H1 (cell line): Measurements from ENCODE around the gene GNAS. TPM values are rescaled to one million over a fixed set of nuclear protein-coding genes. Genes with fewer than 3 reads are reported as not detected.
A peak's percentile ranks its signal among the peaks of the same experiment; 100 is the strongest.

Experiments
- CTCF ChIA-PET: fragments of 300-600 bp; sonication (Branson Sonifier 250); formaldehyde crosslinking; loops from one replicate; lab custom pipeline; 2021; ENCODE audit not compliant: partially characterized antibody; lab: Charles Lee
- POLR2A ChIA-PET: fragments of 300-600 bp; sonication (Branson Sonifier 250); formaldehyde crosslinking; loops from one replicate; lab custom pipeline; 2021; ENCODE audit warnings: inconsistent platforms; ENCODE audit not compliant: partially characterized antibody; lab: Charles Lee
- DNase-seq, 2 experiments: peaks; one replicate each; pipeline versions ENCODE4 v3.0.0 to v3.0.0-alpha.2; 2010 to 2022; ENCODE audit warnings: low spot score in 2 of 2, low read depth in 1 of 2, mixed read lengths in 1 of 2
- FAIRE-seq: peaks from 2 replicates; lab custom pipeline; 2011; peaks lifted over from hg19 to GRCh38; lab: Jason Lieb, UNC
- H2AFZ ChIP-seq: 2 replicates; pipeline ENCODE4 v1.8.1; 2012; ENCODE audit warnings: low read length, inconsistent platforms
- H2AK5ac ChIP-seq: 2 replicates; pipeline ENCODE4 v1.6.1; 2013; ENCODE audit warnings: low read depth, low read length
- H2BK120ac ChIP-seq: replicated peaks from 2 replicates; pipeline ENCODE3; 2013; ENCODE audit warnings: low read depth, low read length, inconsistent platforms
- H2BK12ac ChIP-seq: 2 replicates; pipeline ENCODE4 v1.6.1; 2013; ENCODE audit warnings: low read depth, low read length
- H2BK15ac ChIP-seq: 2 replicates; pipeline ENCODE4 v1.6.1; 2013; ENCODE audit warnings: low read length
- H2BK20ac ChIP-seq: 2 replicates; pipeline ENCODE4 v1.6.1; 2013; ENCODE audit warnings: low read length
- H2BK5ac ChIP-seq: 2 replicates; pipeline ENCODE4 v1.6.1; 2013; ENCODE audit warnings: low read depth, low read length
- H3K14ac ChIP-seq: 2 replicates; pipeline ENCODE4 v1.6.1; 2013; ENCODE audit warnings: inconsistent platforms; ENCODE audit not compliant: insufficient read length
- H3K18ac ChIP-seq: 2 replicates; pipeline ENCODE4 v1.6.1; 2013; ENCODE audit warnings: low read length; ENCODE audit errors: extremely low read depth
- H3K23ac ChIP-seq: 2 replicates; pipeline ENCODE4 v1.6.1; 2013; ENCODE audit warnings: inconsistent platforms; ENCODE audit not compliant: insufficient read length
- H3K23me2 ChIP-seq: 2 replicates; pipeline ENCODE4 v1.6.1; 2013; ENCODE audit warnings: low read depth, low read length
- H3K27ac ChIP-seq: 2 replicates; pipeline ENCODE4 v1.6.1; 2011; ENCODE audit warnings: low read depth, low read length, inconsistent platforms
- H3K27me3 ChIP-seq, 4 experiments: replicated peaks in 1 of 4; 1 replicate in 1 of 4; 2 replicates in 3 of 4; pipeline versions ENCODE4 v1.6.1 to v1.8.1; 2011 to 2013; ENCODE audit warnings: low read length in 3 of 4, mild to moderate bottlenecking in 3 of 4, inconsistent platforms in 2 of 4, mixed read lengths in 2 of 4, moderate library complexity in 1 of 4; ENCODE audit not compliant: control insufficient read depth in 3 of 4, insufficient read depth in 3 of 4; ENCODE audit errors: extremely low read depth in 1 of 4
- H3K36me3 ChIP-seq, 4 experiments: 2 replicates each; pipeline versions ENCODE4 v1.6.1 to v1.8.1; 2011 to 2013; ENCODE audit warnings: mild to moderate bottlenecking in 4 of 4, low read length in 3 of 4, moderate library complexity in 2 of 4, control low read depth in 1 of 4, inconsistent platforms in 1 of 4; ENCODE audit not compliant: insufficient read depth in 4 of 4, control insufficient read depth in 2 of 4
- H3K4ac ChIP-seq: replicated peaks from 2 replicates; pipeline ENCODE3; 2013; ENCODE audit warnings: low read length, low read depth, mixed read lengths, inconsistent platforms; ENCODE audit not compliant: insufficient read length
- H3K4me1 ChIP-seq, 4 experiments: replicated peaks in 1 of 4; 1 replicate in 1 of 4; 2 replicates in 3 of 4; pipeline versions ENCODE4 v1.6.1 to v1.8.1; 2011 to 2013; ENCODE audit warnings: low read length in 3 of 4, inconsistent platforms in 2 of 4, mixed read lengths in 1 of 4; ENCODE audit not compliant: insufficient read depth in 4 of 4, control insufficient read depth in 3 of 4
- H3K4me2 ChIP-seq, 2 experiments: 2 replicates each; pipeline versions ENCODE4 v1.6.1 to v1.8.1; 2011 to 2013; ENCODE audit warnings: low read depth in 2 of 2, low read length in 2 of 2, control low read depth in 1 of 2, inconsistent platforms in 1 of 2, mild to moderate bottlenecking in 1 of 2; ENCODE audit not compliant: insufficient read depth in 1 of 2
- H3K4me3 ChIP-seq, 4 experiments: fragments of 200-600, 300-600 bp in 1 of 4; sonication (generic), shearing (Covaris generic), sonication (Bioruptor Twin) in 1 of 4; 2 replicates each; pipeline versions ENCODE4 v1.5.1 to v1.8.1; 2011 to 2016; ENCODE audit warnings: low read length in 4 of 4, low read depth in 3 of 4, control low read depth in 2 of 4, inconsistent platforms in 2 of 4, mild to moderate bottlenecking in 2 of 4, mixed read lengths in 1 of 4, moderate library complexity in 1 of 4; ENCODE audit not compliant: insufficient read depth in 2 of 4; ENCODE audit errors: extremely low read depth in 1 of 4
- H3K56ac ChIP-seq: replicated peaks from 2 replicates; pipeline ENCODE3; 2013; ENCODE audit warnings: low read depth, mild to moderate bottlenecking, mixed read lengths, low read length, inconsistent platforms; ENCODE audit not compliant: insufficient read length
- H3K79me1 ChIP-seq: 2 replicates; pipeline ENCODE4 v1.6.1; 2013; ENCODE audit warnings: low read depth, low read length, control low read depth
- H3K79me2 ChIP-seq, 2 experiments: 2 replicates each; pipeline versions ENCODE4 v1.6.1 to v1.8.1; 2012 to 2013; ENCODE audit warnings: low read length in 2 of 2, mild to moderate bottlenecking in 2 of 2, inconsistent platforms in 1 of 2; ENCODE audit not compliant: insufficient read depth in 2 of 2, control insufficient read depth in 1 of 2
- H3K9ac ChIP-seq, 4 experiments: replicated peaks in 1 of 4; 1 replicate in 1 of 4; 2 replicates in 3 of 4; pipeline versions ENCODE4 v1.6.1 to v1.8.1; 2011 to 2013; ENCODE audit warnings: low read depth in 3 of 4, low read length in 3 of 4, control low read depth in 2 of 4, mild to moderate bottlenecking in 2 of 4, moderate library complexity in 2 of 4, inconsistent platforms in 1 of 4; ENCODE audit errors: extremely low read depth in 1 of 4
- H3K9me3 ChIP-seq, 2 experiments: 2 replicates each; pipeline versions ENCODE4 v1.6.1 to v1.8.1; 2012 to 2013; ENCODE audit warnings: mild to moderate bottlenecking in 2 of 2, moderate library complexity in 2 of 2, control low read depth in 1 of 2, inconsistent platforms in 1 of 2, low read depth in 1 of 2, low read length in 1 of 2, mixed read lengths in 1 of 2; ENCODE audit not compliant: insufficient read depth in 2 of 2
- H4K20me1 ChIP-seq, 2 experiments: replicated peaks in 1 of 2; 2 replicates each; pipeline versions ENCODE3 to v1.8.1; 2011 to 2013; ENCODE audit warnings: inconsistent platforms in 2 of 2, low read length in 2 of 2, mild to moderate bottlenecking in 1 of 2; ENCODE audit not compliant: insufficient read depth in 2 of 2, control insufficient read depth in 1 of 2
- H4K5ac ChIP-seq: 2 replicates; pipeline ENCODE4 v1.6.1; 2013; ENCODE audit warnings: low read length, low read depth, mixed read lengths, inconsistent platforms; ENCODE audit not compliant: insufficient read length
- H4K8ac ChIP-seq: 2 replicates; pipeline ENCODE4 v1.8.0; 2013; ENCODE audit warnings: mild to moderate bottlenecking, moderate library complexity, low read length, inconsistent platforms; ENCODE audit not compliant: insufficient read depth; ENCODE audit errors: extremely low read depth
- H4K91ac ChIP-seq: replicated peaks from 2 replicates; pipeline ENCODE3; 2013; ENCODE audit warnings: low read length, mixed read lengths, inconsistent platforms; ENCODE audit not compliant: insufficient read length
- JUN ChIP-seq: IDR thresholded peaks from 2 replicates; pipeline ENCODE4 v1.6.1; 2011; ENCODE audit warnings: low read depth, mild to moderate bottlenecking, improper control_type of control experiment, low read length
- NANOG ChIP-seq: IDR thresholded peaks from 2 replicates; pipeline ENCODE4 v1.6.1; 2011; ENCODE audit warnings: low read length, low read depth, mild to moderate bottlenecking, inconsistent platforms; ENCODE audit not compliant: insufficient read depth, poor library complexity, severe bottlenecking
- RBBP5 ChIP-seq: IDR thresholded peaks from 2 replicates; pipeline ENCODE4 v1.7.1; 2012; ENCODE audit warnings: low read depth, mild to moderate bottlenecking, inconsistent platforms, low read length, moderate library complexity, borderline replicate concordance
- RNF2 ChIP-seq: fragments of 200-900, 300-1000 bp; sonication (generic); IDR thresholded peaks from 2 replicates; pipeline ENCODE4 v1.7.1; 2016; ENCODE audit warnings: borderline replicate concordance, low read depth, mild to moderate bottlenecking, antibody characterized with exemption, low read length; ENCODE audit not compliant: poor library complexity, severe bottlenecking; ENCODE audit errors: missing control alignments
- SP1 ChIP-seq: IDR thresholded peaks from 2 replicates; pipeline ENCODE4 v1.6.1; 2011; ENCODE audit warnings: low read depth, low read length
- TAF7 ChIP-seq: optimal IDR thresholded peaks from 2 replicates; pipeline ENCODE3; 2011; ENCODE audit warnings: low read depth, mild to moderate bottlenecking, inconsistent platforms, low read length, moderate library complexity, borderline replicate concordance
- TBP ChIP-seq: IDR thresholded peaks from 2 replicates; pipeline ENCODE4 v1.6.1; 2011; ENCODE audit warnings: low read depth, low read length, improper control_type of control experiment
- WGBS, 2 experiments: shearing (Covaris generic) in 1 of 2; methylation state at CpG; one replicate each; pipeline versions ENCODE4 v1.1.6 to v1.1.7; 2013 to 2015; ENCODE audit warnings: low lambda C conversion rate in 2 of 2, mixed read lengths in 2 of 2, inconsistent platforms in 1 of 2, low coverage in 1 of 2, missing lambda C conversion rate in 1 of 2; ENCODE audit not compliant: insufficient replicate concordance in 2 of 2, insufficient coverage in 1 of 2, insufficient read length in 1 of 2; ENCODE audit errors: extremely low coverage in 1 of 2, missing lambda C conversion rate in 1 of 2; 5-methylcytosine and 5-hydroxymethylcytosine counted together
- polyA plus RNA-seq, 7 experiments: library from polyadenylated mRNA; depleted of rRNA in 3 of 7; stranded (reverse) in 5 of 7; unstranded in 2 of 7; fragments of >200 nt in 5 of 7; fragments of 200-250 nt in 2 of 7; gene quantifications; 1 replicate in 5 of 7; 2 replicates in 1 of 7; 4 replicates in 1 of 7; pipeline versions ENCODE4 v1.2.1 to v1.2.3, GENCODE V29; 2011 to 2013; ENCODE audit warnings: missing spikeins in 2 of 7, mixed read lengths in 2 of 7
- total RNA-seq: library from RNA; stranded (reverse); fragmentation: NEBNext Ultra II Directional; extraction: Animal tissue kit (Norgen Biotek cat#: 25700); gene quantifications from 2 replicates; pipeline ENCODE4 v1.2.1, GENCODE V29; 2021
- TF ChIP-seq, protein P1 (sequence below): IDR thresholded peaks from 2 replicates; pipeline ENCODE4 v1.6.1; 2011; ENCODE audit warnings: low read length, improper control_type of control experiment
- TF ChIP-seq, protein P2 (sequence below), 3 experiments: IDR thresholded peaks; 1 replicate in 2 of 3; 2 replicates in 1 of 3; pipeline versions ENCODE4 v1.5.1 to v1.6.1; 2011; ENCODE audit warnings: low read length in 3 of 3, mild to moderate bottlenecking in 3 of 3, inconsistent platforms in 2 of 3, low read depth in 1 of 3, moderate library complexity in 1 of 3; ENCODE audit not compliant: insufficient read depth in 1 of 3; ENCODE audit errors: control extremely low read depth in 1 of 3

The GNAS gene
- total and polyA plus RNA-seq, 2 of the 8 experiments (the other 6 are each of a cell fraction or from before 2014, with no cell fraction given): 989 to 1,613 TPM

DNA sequence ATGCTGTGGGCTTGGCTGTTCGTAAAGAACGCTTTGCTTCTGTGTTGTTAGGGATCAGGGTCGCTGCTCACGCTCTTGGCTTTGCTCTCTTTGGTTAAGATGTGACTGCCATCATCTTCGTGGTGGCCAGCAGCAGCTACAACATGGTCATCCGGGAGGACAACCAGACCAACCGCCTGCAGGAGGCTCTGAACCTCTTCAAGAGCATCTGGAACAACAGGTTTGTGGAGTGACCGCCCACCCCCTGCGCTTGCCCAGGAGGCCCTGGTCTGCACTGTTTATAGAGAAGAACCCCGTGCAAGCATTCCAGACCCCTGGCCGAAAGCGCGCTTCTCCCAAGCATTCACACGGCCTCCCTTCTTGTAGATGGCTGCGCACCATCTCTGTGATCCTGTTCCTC, 57.1 kb downstream of the GNAS start:
- Histone ChIP-seq H3K23ac (no peak overlapping the region), H3K4me3 (no peak overlapping the region), H3K14ac (no peak overlapping the region), H4K91ac (no peak overlapping the region), H2BK15ac (no peak overlapping the region), H4K20me1 (peaks cover 0 to 15% of the 10 kb centered on the region in 2 experiments), H3K36me3 (peaks cover 47 to 72% (median 66%) of the 10 kb centered on the region in 4 experiments), H4K5ac (no peak overlapping the region), H3K9me3 (no peaks in the 10 kb centered on the region), H3K18ac (no peak overlapping the region), H3K9ac (no peak overlapping the region), H2BK20ac (no peak overlapping the region), H3K79me1 (no peaks in the 10 kb centered on the region; the same call in 1 of the 2 replicates), H3K4me2 (no peak overlapping the region), H3K4ac (no peak overlapping the region), H3K56ac (no peak overlapping the region), H2AFZ (no peak overlapping the region), H3K27me3 (no peaks in the 10 kb centered on the region), H2BK120ac (no peak overlapping the region), H2AK5ac (no peak overlapping the region), H3K23me2 (no peaks in the 10 kb centered on the region), H3K4me1 (no peaks in the 10 kb centered on the region), H2BK5ac (no peak overlapping the region), H3K27ac (no peak overlapping the region), H4K8ac (peak overlapping the region; percentile 69), H2BK12ac (no peak overlapping the region), H3K79me2 (no peaks in the 10 kb centered on the region)
- ChIA-PET CTCF (interaction anchor here (1.1 to 1.4 kb wide), 3 partner anchors 9 to 43 kb away, joined by 3 to 5 read pairs (median 4); no protein-coding TSS in a partner anchor), POLR2A (interaction anchor here (1.1 to 2.6 kb wide), 3 partner anchors 9 to 72 kb away, joined by 3 to 11 read pairs (median 4); partner anchors contain the start of gene NELFCD)
- FAIRE-seq (no peak), DNase-seq (no peak)
- WGBS, 2 experiments: 93% methylated on average over 15 of the region's 15 CpGs; no CpG with 5 or more reads in 1 of the 2 experiments
- TF ChIP-seq, protein P1, sequence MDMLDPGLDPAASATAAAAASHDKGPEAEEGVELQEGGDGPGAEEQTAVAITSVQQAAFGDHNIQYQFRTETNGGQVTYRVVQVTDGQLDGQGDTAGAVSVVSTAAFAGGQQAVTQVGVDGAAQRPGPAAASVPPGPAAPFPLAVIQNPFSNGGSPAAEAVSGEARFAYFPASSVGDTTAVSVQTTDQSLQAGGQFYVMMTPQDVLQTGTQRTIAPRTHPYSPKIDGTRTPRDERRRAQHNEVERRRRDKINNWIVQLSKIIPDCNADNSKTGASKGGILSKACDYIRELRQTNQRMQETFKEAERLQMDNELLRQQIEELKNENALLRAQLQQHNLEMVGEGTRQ: no peak
- TF ChIP-seq RNF2 (no peak), TAF7 (no peak), RBBP5 (no peak), TBP (no peak), NANOG (no peak), SP1 (no peak), JUN (no peak)
- TF ChIP-seq, protein P2, sequence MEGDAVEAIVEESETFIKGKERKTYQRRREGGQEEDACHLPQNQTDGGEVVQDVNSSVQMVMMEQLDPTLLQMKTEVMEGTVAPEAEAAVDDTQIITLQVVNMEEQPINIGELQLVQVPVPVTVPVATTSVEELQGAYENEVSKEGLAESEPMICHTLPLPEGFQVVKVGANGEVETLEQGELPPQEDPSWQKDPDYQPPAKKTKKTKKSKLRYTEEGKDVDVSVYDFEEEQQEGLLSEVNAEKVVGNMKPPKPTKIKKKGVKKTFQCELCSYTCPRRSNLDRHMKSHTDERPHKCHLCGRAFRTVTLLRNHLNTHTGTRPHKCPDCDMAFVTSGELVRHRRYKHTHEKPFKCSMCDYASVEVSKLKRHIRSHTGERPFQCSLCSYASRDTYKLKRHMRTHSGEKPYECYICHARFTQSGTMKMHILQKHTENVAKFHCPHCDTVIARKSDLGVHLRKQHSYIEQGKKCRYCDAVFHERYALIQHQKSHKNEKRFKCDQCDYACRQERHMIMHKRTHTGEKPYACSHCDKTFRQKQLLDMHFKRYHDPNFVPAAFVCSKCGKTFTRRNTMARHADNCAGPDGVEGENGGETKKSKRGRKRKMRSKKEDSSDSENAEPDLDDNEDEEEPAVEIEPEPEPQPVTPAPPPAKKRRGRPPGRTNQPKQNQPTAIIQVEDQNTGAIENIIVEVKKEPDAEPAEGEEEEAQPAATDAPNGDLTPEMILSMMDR (IDR thresholded peaks at IDR 0.05; ENCODE audit: control extremely low read depth in 1 of 3, insufficient read depth in 1 of 3, low read depth in 1 of 3, low read length in 3 of 3): no peak
